GM12878 (cell line): ENCODE results near the gene COL23A1. TPM values are rescaled to one million over a fixed set of nuclear protein-coding genes. Genes with fewer than 3 reads are reported as not detected.

Experiments used
- ATAC-seq: fragments of 200-7000 bp; cut with Tn5 transposase; 3 replicates; pipeline ENCODE4 v1.9.1; 2020; ENCODE audit warnings: mild to moderate bottlenecking, moderate library complexity
- BruUV-seq: library from RNA; stranded (reverse); fragments of 400-500 nt; replicated peaks from 2 replicates; lab custom pipeline; 2021; lab: Mats Ljungman, UMichigan
- CTCF ChIA-PET: fragments of 300-600 bp; sonication (Branson Sonifier 250); formaldehyde crosslinking; extraction: SDS; loops from one replicate; lab custom pipeline; 2021; ENCODE audit warnings: inconsistent platforms; lab: Yijun Ruan, JAX
- POLR2A ChIA-PET: fragments of 350-600 bp; formaldehyde crosslinking; extraction: SDS; loops from one replicate; lab custom pipeline; 2021; ENCODE audit warnings: inconsistent platforms; lab: Charles Lee
- RAD21 ChIA-PET: fragments of 300-600 bp; sonication (Branson Sonifier 250); formaldehyde crosslinking; loops from one replicate; lab custom pipeline; 2023; ENCODE audit warnings: antibody characterized with exemption; ENCODE audit not compliant: unreplicated experiment; lab: Charles Lee
- SMC1A ChIA-PET: fragments of 300-600 bp; sonication (Branson Sonifier 250); formaldehyde crosslinking; loops from one replicate; lab custom pipeline; 2023; ENCODE audit not compliant: unreplicated experiment, uncharacterized antibody; lab: Charles Lee
- DNase-seq: peaks from one replicate; pipeline ENCODE4 v3.0.0-alpha.2; 2011; ENCODE audit warnings: low read depth, low spot score
- FAIRE-seq: peaks from 3 replicates; lab custom pipeline; 2011; peaks lifted over from hg19 to GRCh38; lab: Jason Lieb, UNC
- H2AFZ ChIP-seq: 2 replicates; pipeline ENCODE4 v1.6.0; 2011; ENCODE audit warnings: low read depth, low read length, control low read depth; ENCODE audit not compliant: control insufficient read depth
- H3K27ac ChIP-seq: 2 replicates; pipeline ENCODE4 v1.5.1; 2011; ENCODE audit warnings: control low read depth; ENCODE audit not compliant: control insufficient read depth, insufficient read depth
- H3K27me3 ChIP-seq, 2 experiments: replicated peaks in 1 of 2; 2 replicates each; pipeline versions ENCODE4 v1.6.0 to v1.6.1; 2011; ENCODE audit warnings: low read length in 1 of 2; ENCODE audit not compliant: control insufficient read depth in 2 of 2, insufficient read depth in 2 of 2
- H3K36me3 ChIP-seq, 2 experiments: 2 replicates each; pipeline ENCODE4 v1.5.1; 2011; ENCODE audit warnings: low read length in 1 of 2; ENCODE audit not compliant: control insufficient read depth in 2 of 2, insufficient read depth in 2 of 2
- H3K4me1 ChIP-seq: 2 replicates; pipeline ENCODE4 v1.6.1; 2011; ENCODE audit warnings: mild to moderate bottlenecking, low read length, moderate library complexity, mixed read lengths; ENCODE audit not compliant: control insufficient read depth, insufficient read depth
- H3K4me2 ChIP-seq: 2 replicates; pipeline ENCODE4 v1.6.0; 2011; ENCODE audit warnings: control low read depth; ENCODE audit not compliant: control insufficient read depth, insufficient read depth
- H3K4me3 ChIP-seq: fragments of 200-600 bp; sonication (generic); 2 replicates; pipeline ENCODE4 v1.5.1; 2016
- H3K79me2 ChIP-seq: 2 replicates; pipeline ENCODE4 v1.6.0; 2011; ENCODE audit warnings: low read length; ENCODE audit not compliant: control insufficient read depth, insufficient read depth
- H3K9ac ChIP-seq: 2 replicates; pipeline ENCODE4 v1.8.0; 2011; ENCODE audit warnings: low read length, control low read depth, mixed read lengths; ENCODE audit not compliant: control insufficient read depth, insufficient read depth
- H3K9me3 ChIP-seq: replicated peaks from 3 replicates; pipeline ENCODE4 v1.5.1; 2011; ENCODE audit warnings: mild to moderate bottlenecking, low read length; ENCODE audit not compliant: control insufficient read depth, insufficient read depth
- H4K20me1 ChIP-seq: 2 replicates; pipeline ENCODE4 v1.6.0; 2011; ENCODE audit not compliant: control insufficient read depth, insufficient read depth
- ATF7 ChIP-seq: fragments of 450-650 bp; IDR thresholded peaks from 2 replicates; pipeline ENCODE4 v1.6.1; 2016; ENCODE audit warnings: low read depth, mild to moderate bottlenecking
- BRCA1 ChIP-seq: IDR thresholded peaks from 2 replicates; pipeline ENCODE4 v1.6.1; 2011; ENCODE audit warnings: low read depth, low read length, improper control_type of control experiment
- CBFB ChIP-seq: IDR thresholded peaks from 2 replicates; pipeline ENCODE4 v1.6.1; 2016; ENCODE audit warnings: antibody characterized with exemption, low read depth
- GATAD2B ChIP-seq: fragments of 450-650 bp; conservative IDR thresholded peaks from 2 replicates; pipeline ENCODE4 v1.6.1; 2017; ENCODE audit warnings: low read depth, mild to moderate bottlenecking, moderate library complexity
- PAX5 ChIP-seq: IDR thresholded peaks from 2 replicates; pipeline ENCODE4 v1.6.1; 2011; ENCODE audit warnings: low read depth, low read length, borderline replicate concordance
- RUNX3 ChIP-seq: IDR thresholded peaks from 2 replicates; pipeline ENCODE4 v1.6.1; 2012; ENCODE audit warnings: low read length, inconsistent platforms
- SP1 ChIP-seq: IDR thresholded peaks from one replicate; pipeline ENCODE4 v1.6.1; 2011; ENCODE audit warnings: low read depth, low read length
- ZNF274 ChIP-seq: IDR thresholded peaks from one replicate; pipeline ENCODE4 v1.8.0; 2011; ENCODE audit not compliant: insufficient read length, insufficient read depth
- WGBS: methylation state at CpG from one replicate; pipeline ENCODE4 v1.1.6; 2016; ENCODE audit warnings: low lambda C conversion rate; ENCODE audit not compliant: insufficient replicate concordance, insufficient coverage; ENCODE audit errors: missing lambda C conversion rate; 5-methylcytosine and 5-hydroxymethylcytosine counted together
- in situ Hi-C: fragments of 300-500 bp; cut with MboI; formaldehyde crosslinking; loops from 9 replicates; pipeline ENCODE4 v1.14.3; 2018; ENCODE audit warnings: mixed read lengths
- intact Hi-C: fragments of 100-400 bp; cut with micrococcal nuclease; formaldehyde crosslinking; loops from one replicate; pipeline ENCODE4 v1.14.2; 2022; ENCODE audit not compliant: unreplicated experiment
- polyA plus RNA-seq, 11 experiments: library from polyadenylated mRNA; depleted of rRNA in 4 of 11; unstranded in 6 of 11; stranded (reverse) in 5 of 11; fragments of >200 nt; fragmentation: Nextera tagmentation in 4 of 11; fragmentation: Illumina TruSeq in 1 of 11; extraction: Ambion mirVana in 4 of 11; extraction: Trizol in 1 of 11; gene quantifications; 1 replicate in 1 of 11; 2 replicates in 10 of 11; pipeline versions ENCODE4 v1.2.1 to v1.2.3, GENCODE V29; 2011 to 2016; ENCODE audit warnings: inconsistent platforms in 2 of 11, missing spikeins in 2 of 11, low read depth in 1 of 11
- total RNA-seq, 4 experiments: library from RNA; depleted of rRNA in 3 of 4; stranded (reverse); fragments of >200 nt in 3 of 4; fragmentation: Illumina TruSeq in 1 of 4; extraction: Trizol in 1 of 4; gene quantifications; 2 replicates each; pipeline versions ENCODE4 v1.2.1 to v1.2.3, GENCODE V29; 2013 to 2021
- TF ChIP-seq, protein P1 (sequence below): fragments of 450-650 bp; IDR thresholded peaks from 2 replicates; pipeline ENCODE4 v1.6.1; 2018; ENCODE audit warnings: borderline replicate concordance, mild to moderate bottlenecking; ENCODE audit not compliant: partially characterized antibody

COL23A1 gene
- total and polyA plus RNA-seq, 10 of the 15 experiments (the other 5 are each of a cell fraction or from before 2014, with no cell fraction given): 0.03 to 0.83 (median 0.09) TPM; not detected in 5

DNA sequence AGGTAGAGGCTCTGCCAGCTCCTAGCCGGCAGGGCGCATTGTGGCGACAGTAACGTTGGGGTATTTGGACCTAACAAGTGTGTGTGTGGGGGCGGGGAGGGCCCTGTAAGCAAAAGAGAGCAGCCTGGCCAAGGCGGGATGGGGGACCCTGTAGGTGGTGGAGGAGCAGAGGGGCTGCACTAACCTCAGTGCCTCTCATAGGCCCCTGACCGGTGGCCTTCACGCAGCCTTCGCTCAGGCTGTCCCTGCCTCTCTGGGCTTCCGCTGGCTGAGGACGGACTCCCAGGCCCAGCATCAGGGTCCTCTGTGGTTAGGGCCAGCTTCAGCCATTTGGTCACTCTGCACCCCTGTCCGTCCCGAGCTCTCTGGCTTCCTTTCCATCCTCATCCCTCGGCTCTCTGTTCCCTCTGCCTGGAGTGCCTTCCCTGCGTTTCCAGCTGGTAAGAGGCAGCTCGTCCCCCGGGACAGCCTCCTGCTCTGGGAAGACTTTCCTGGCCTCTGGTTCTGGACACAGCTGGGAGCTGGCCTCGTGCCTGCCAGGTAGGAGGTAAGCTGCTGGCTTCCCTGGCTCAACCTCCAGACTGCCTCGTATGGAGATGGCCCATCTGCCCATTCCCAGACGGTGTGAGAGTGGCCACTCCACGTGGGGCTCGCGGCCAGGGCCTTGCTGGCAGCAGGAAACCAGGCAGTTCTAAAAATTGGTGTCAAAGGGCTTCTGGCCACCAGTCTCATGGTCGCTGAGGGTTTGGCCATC is 318.3 kb downstream of the COL23A1 start:
- H2AFZ ChIP-seq: no peak overlapping the region
- no peaks in the 10 kb centered on the region for H3K36me3 ChIP-seq
- no peaks in the 10 kb centered on the region for H3K79me2 ChIP-seq
- WGBS: 38% methylated on average over 24 of the region's 24 CpGs
- ATAC-seq (no peak), FAIRE-seq (no peak), DNase-seq (no peak)
- no peak overlapping the region for H3K27ac ChIP-seq
- H3K27me3 ChIP-seq: no peaks in the 10 kb centered on the region; a peak in 1 of 4 replicates
- H3K4me2 ChIP-seq: no peak overlapping the region
- H3K9me3 ChIP-seq: no peaks in the 10 kb centered on the region
- ChIA-PET SMC1A (no interaction called here), RAD21 (no interaction called here), POLR2A (no interaction called here), CTCF (no interaction called here)
- H3K9ac ChIP-seq: no peak overlapping the region
- BruUV-seq: no TSS peak
- H3K4me1 ChIP-seq: no peaks in the 10 kb centered on the region
- TF ChIP-seq PAX5: no peak
- no peak for TF ChIP-seq CBFB
- TF ChIP-seq RUNX3: no peak
- TF ChIP-seq ZNF274: no peak
- no peak for TF ChIP-seq ATF7
- no peak for TF ChIP-seq SP1
- TF ChIP-seq BRCA1: no peak
- TF ChIP-seq, protein P1, sequence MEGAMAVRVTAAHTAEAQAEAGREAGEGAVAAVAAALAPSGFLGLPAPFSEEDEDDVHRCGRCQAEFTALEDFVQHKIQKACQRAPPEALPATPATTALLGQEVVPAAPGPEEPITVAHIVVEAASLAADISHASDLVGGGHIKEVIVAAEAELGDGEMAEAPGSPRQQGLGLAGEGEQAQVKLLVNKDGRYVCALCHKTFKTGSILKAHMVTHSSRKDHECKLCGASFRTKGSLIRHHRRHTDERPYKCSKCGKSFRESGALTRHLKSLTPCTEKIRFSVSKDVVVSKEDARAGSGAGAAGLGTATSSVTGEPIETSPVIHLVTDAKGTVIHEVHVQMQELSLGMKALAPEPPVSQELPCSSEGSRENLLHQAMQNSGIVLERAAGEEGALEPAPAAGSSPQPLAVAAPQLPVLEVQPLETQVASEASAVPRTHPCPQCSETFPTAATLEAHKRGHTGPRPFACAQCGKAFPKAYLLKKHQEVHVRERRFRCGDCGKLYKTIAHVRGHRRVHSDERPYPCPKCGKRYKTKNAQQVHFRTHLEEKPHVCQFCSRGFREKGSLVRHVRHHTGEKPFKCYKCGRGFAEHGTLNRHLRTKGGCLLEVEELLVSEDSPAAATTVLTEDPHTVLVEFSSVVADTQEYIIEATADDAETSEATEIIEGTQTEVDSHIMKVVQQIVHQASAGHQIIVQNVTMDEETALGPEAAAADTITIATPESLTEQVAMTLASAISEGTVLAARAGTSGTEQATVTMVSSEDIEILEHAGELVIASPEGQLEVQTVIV: no peak
- no peak for TF ChIP-seq GATAD2B
- no peaks in the 10 kb centered on the region for H4K20me1 ChIP-seq
- H3K4me3 ChIP-seq: no peak overlapping the region
- in situ Hi-C loops (no loop called here), intact Hi-C loops (no loop called here)
